ENCODE measurements around the gene DGCR6L. TPM values are rescaled to one million over a fixed set of nuclear protein-coding genes. Genes with fewer than 3 reads are reported as not detected.
"Not testable (repeated sequence)": the region's sequence is repeated elsewhere in the genome, so short reads cannot be mapped to it uniquely, and the experiment has no call there.

Gene DGCR6L
- total RNA-seq, 1 donor, result 52.8 TPM

- DNase-seq (ENCODE audit: low read depth in 2 of 3, low spot score in 2 of 3), result no peak
These were observed 40.2 kb downstream of the DGCR6L start for GRCh38 chr22:20279662-20280134.

GRCh38 chr22:20278726-20279490, 41.0 kb downstream of the DGCR6L start:
- not testable (repeated sequence) for DNase-seq (ENCODE audit: low read depth in 2 of 3, low spot score in 2 of 3)

- not testable (repeated sequence) for DNase-seq (ENCODE audit: low read depth in 2 of 3, low spot score in 2 of 3)
These were observed 41.8 kb downstream of the DGCR6L start for GRCh38 chr22:20277936-20278635.

- DNase-seq (ENCODE audit: low read depth in 2 of 3, low spot score in 2 of 3), result no peak
These were observed 43.4 kb downstream of the DGCR6L start for GRCh38 chr22:20276468-20276867.

- no peak for DNase-seq (ENCODE audit: low read depth in 2 of 3, low spot score in 2 of 3)
These were observed 44.0 kb downstream of the DGCR6L start for GRCh38 chr22:20275836-20276235.

GRCh38 chr22:20275325-20275724, 44.5 kb downstream of the DGCR6L start:
- DNase-seq (ENCODE audit: low read depth in 2 of 3, low spot score in 2 of 3), result not testable (repeated sequence)

DNA sequence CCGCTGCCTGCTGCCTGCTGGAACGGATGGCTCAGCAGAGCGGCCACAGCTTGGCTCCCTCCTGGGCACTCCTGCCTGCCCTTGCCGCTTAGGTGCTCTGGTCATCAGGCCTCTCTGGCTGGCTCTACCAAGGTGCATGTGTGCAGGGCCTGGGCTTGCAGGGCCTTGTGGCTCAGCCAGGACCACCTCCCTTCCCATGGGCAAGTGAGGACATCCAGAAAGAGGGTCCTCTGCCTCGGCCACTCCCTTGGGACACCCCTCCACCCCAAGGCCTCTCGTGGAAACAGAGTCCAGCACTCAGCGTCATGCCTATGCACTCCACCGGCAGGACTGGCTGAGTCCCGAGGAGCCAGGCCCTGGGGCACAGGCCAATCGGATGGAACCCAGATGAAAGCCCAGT, 45.5 kb downstream of the DGCR6L start:
- not testable (repeated sequence) for DNase-seq (ENCODE audit: low read depth in 2 of 3, low spot score in 2 of 3)

GRCh38 chr22:20273758-20274181, 46.1 kb downstream of the DGCR6L start:
- DNase-seq (ENCODE audit: low read depth in 2 of 3, low spot score in 2 of 3), result no peak

DNA sequence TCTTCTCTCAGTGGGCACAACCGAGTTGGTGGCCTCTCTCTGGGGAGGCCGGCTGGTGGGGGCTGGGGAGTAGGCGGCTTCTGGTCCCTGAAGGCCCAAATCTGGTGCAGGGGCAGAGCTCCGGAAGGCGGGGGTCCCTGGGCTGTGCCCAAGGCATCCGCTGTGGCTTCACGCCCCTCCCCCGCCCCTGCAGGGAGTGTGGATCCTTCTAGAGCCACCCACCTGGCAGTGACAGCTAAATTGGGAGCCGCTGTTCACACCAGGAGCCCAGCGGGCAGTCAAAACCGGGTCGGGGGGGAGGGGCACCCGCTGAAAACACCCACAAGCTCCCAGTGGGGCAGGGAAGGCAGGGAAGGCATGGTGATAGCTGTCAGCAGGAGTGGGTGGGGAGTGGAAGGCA, 47.2 kb downstream of the DGCR6L start:
- no peak for DNase-seq (ENCODE audit: low read depth in 2 of 3, low spot score in 2 of 3)

DNA sequence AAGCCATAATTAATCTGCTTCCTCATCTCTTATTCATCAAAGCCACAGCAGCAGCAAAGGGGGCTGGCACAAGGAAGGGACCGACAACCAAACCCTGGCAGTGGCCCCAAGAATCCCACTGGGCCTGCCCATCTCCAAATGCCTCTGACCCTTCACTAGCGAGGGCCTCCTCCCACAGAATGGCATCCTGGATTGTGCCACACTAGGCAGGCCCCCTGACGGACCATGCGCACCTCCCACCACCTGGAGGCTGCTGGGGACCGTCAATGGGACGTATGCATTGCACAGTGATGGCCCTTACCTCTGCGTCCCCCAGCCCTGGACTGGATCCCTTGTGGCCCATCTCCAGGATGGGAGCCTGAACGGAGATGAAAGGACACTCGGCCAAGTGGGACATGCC, 47.7 kb downstream of the DGCR6L start:
- DNase-seq (ENCODE audit: low read depth in 2 of 3, low spot score in 2 of 3), result no peak

GRCh38 chr22:20271114-20271994, 48.5 kb downstream of the DGCR6L start:
- no peak for DNase-seq (ENCODE audit: low read depth in 2 of 3, low spot score in 2 of 3)

DNA sequence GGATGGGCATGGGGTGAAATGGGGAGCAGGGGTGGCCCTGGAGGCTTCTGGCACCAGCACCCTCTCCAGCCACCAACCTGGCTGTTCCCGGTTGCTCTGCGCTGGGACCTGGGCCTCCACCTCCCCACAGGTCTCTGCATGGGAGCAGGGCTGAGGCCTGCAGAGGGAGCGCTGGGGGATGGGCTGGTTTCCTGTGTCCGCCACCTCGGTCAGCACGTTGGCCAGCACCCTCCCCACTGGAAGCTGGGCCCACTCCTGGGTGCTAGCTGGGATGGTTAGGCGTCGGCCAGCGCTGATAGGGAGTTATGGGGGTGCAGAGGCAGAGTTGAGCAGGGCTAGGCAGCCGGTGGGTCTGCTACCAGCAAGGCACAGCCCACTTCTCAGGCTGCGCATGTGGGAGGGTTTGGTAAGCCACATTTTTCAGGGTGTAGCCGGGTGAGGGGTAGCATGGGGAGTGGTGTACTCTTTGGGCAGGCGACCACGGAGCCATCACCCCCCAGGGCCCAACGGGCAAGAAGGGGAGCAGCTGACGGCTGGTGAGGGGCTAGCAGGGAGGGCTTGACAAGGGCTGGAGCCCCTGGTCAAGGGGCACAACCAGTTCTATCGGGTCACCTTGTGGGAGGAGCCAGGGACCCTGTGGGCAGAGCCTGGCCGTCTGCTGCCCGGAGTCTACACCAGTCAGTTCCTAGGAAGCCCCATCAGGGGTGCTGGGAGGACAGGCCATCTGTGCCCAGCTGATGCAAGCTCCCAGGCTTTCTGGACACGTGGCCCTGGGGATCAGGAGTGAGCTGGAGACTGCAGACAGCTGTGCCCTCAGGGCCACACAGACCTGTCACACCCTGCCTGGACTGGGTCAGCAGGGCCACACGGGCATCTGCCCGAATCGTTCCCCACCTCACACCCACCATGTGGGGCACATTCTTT, 49.4 kb downstream of the DGCR6L start:
- not testable (repeated sequence) for DNase-seq (ENCODE audit: low read depth in 2 of 3, low spot score in 2 of 3)

GRCh38 chr22:20269673-20270072, 50.2 kb downstream of the DGCR6L start:
- not testable (repeated sequence) for DNase-seq (ENCODE audit: low read depth in 2 of 3, low spot score in 2 of 3)

DNA sequence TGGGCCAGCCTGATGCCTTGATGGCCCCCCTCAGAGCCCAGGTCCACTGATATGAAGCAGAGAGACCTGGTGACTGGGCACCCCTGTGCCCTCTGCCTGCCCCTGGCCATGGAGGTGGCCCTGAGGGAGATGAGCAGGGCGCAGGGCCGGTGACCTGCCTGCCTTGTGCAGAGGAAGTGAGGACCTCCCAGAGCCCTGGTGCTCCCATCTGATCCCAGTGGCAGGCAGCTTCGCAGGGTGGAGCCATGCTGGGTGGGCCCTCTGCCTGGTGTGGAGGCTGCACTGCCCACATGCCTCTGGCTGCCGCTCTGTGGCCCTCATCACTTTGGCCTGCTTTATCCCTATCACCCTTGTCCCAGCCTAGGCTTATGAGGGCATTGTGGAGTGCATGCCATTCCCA, 50.7 kb downstream of the DGCR6L start:
- DNase-seq (ENCODE audit: low read depth in 2 of 3, low spot score in 2 of 3), result not testable (repeated sequence)

GRCh38 chr22:20268279-20269012, 51.4 kb downstream of the DGCR6L start, which contains the start of gene RTN4R:
Gene RTN4R, minus strand, starts transcription at chr22:20268318. Its CDS starts 226 bp downstream, at chr22:20268092.
- peak in 2 of 3 donors; percentile 47 to 64 for DNase-seq (ENCODE audit: low read depth in 2 of 3, low spot score in 2 of 3)

- DNase-seq (ENCODE audit: low read depth in 2 of 3, low spot score in 2 of 3), result peak in 2 of 3 donors; percentile 18 to 27
These were observed 52.2 kb downstream of the DGCR6L start for GRCh38 chr22:20267441-20268278.

GRCh38 chr22:20266667-20267440, 53.0 kb downstream of the DGCR6L start:
- not testable (repeated sequence) for DNase-seq (ENCODE audit: low read depth in 2 of 3, low spot score in 2 of 3)
